ENCODE measurements around the gene ABL2. TPM values are rescaled to one million over a fixed set of nuclear protein-coding genes. Genes with fewer than 3 reads are reported as not detected.

The ABL2 gene
- total and polyA plus RNA-seq, 12 donors, result 2.5 to 14.4 (median 10.9) TPM

- Histone ChIP-seq H3K36me3 (peaks cover 0 to 86% (median 35%) of the 10 kb centered on the region in 9 donors), H3K4me3 (no peak overlapping the region), H3K27me3 (no peaks in the 10 kb centered on the region), H3K4me1 (peaks cover 0 to 16% (median 4%) of the 10 kb centered on the region in 9 donors), H3K9me3 (no peaks in the 10 kb centered on the region), H3K27ac (no peak overlapping the region)
- intact Hi-C loops (cut with DNase I), result no loop called here
- no peak for ATAC-seq
- DNase-seq, result no peak
- 95 to 97% methylated on average over 2 of the region's 2 CpGs for WGBS, 2 donors
- TF ChIP-seq CTCF (IDR thresholded peaks at IDR 0.05), result no peak
Measured at GRCh38 chr1:179108644-179109043, 120.8 kb downstream of the ABL2 start.

GRCh38 chr1:179107706-179108629 lies 121.5 kb downstream of the ABL2 start:
- TF ChIP-seq CTCF (IDR thresholded peaks at IDR 0.05), result no peak
- ATAC-seq (peak in 7 of 8 donors; percentile 7 to 91 (median 82)), DNase-seq (no peak)
- intact Hi-C loops (cut with DNase I), result no loop called here
- Histone ChIP-seq H3K27ac (no peak overlapping the region), H3K4me3 (no peak overlapping the region), H3K36me3 (peaks cover 0 to 85% (median 35%) of the 10 kb centered on the region in 9 donors), H3K9me3 (no peaks in the 10 kb centered on the region), H3K27me3 (no peaks in the 10 kb centered on the region), H3K4me1 (peaks cover 0 to 16% (median 4%) of the 10 kb centered on the region in 9 donors)
- WGBS, 2 donors, result 56 to 65% methylated on average over 15 of the region's 15 CpGs

GRCh38 chr1:179105393-179105792 lies 124.1 kb downstream of the ABL2 start:
- intact Hi-C loops (cut with DNase I), result no loop called here
- 83 to 86% methylated on average over 7 of the region's 7 CpGs for WGBS, 2 donors
- Histone ChIP-seq H3K4me1 (peaks cover 0 to 16% (median 4%) of the 10 kb centered on the region in 9 donors), H3K4me3 (no peak overlapping the region), H3K27ac (no peak overlapping the region), H3K9me3 (no peaks in the 10 kb centered on the region), H3K36me3 (peaks cover 0 to 72% (median 19%) of the 10 kb centered on the region in 9 donors), H3K27me3 (no peaks in the 10 kb centered on the region)
- ATAC-seq (no peak), DNase-seq (no peak)
- TF ChIP-seq CTCF (IDR thresholded peaks at IDR 0.05), result peak in 3 of 9 donors; percentile 12 to 33 (median 23)

- intact Hi-C loops (cut with DNase I), result no loop called here
- Histone ChIP-seq H3K36me3 (peaks cover 0 to 71% (median 12%) of the 10 kb centered on the region in 9 donors), H3K27me3 (no peaks in the 10 kb centered on the region), H3K27ac (no peak overlapping the region), H3K4me1 (peaks cover 0 to 16% (median 4%) of the 10 kb centered on the region in 9 donors), H3K4me3 (no peak overlapping the region), H3K9me3 (no peaks in the 10 kb centered on the region)
- no peak for TF ChIP-seq CTCF (IDR thresholded peaks at IDR 0.05)
- whole genome bisulfite sequencing, 2 donors, result 79 to 83% methylated on average over 3 of the region's 3 CpGs
- no peak for ATAC-seq
- no peak for DNase-seq
Measured at GRCh38 chr1:179104611-179105250, 124.7 kb downstream of the ABL2 start.

All from heart right ventricle (tissue), 16 donors.